ENCODE data around the gene COPB2. TPM values are rescaled to one million over a fixed set of nuclear protein-coding genes. Genes with fewer than 3 reads are reported as not detected.

Gene COPB2
- total and polyA plus RNA-seq, 2 of the 8 experiments (the other 6 are each of a cell fraction or from before 2014, with no cell fraction given), result 40.3 to 119 TPM

GRCh38 chr3:139380575-139380974 is 8.9 kb downstream of the COPB2 start (continued):
- TF ChIP-seq GTF2F1 (IDR thresholded peaks at IDR 0.05; ENCODE audit: borderline replicate concordance, low read depth, low read length), result no peak

Data from H1 (cell line).